ENCODE measurements around the gene PPP4R1.

GRCh38 chr18:9575558-9575957 lies 38.8 kb downstream of the PPP4R1 start:
- TF ChIP-seq CTCF (IDR thresholded peaks at IDR 0.05) (peak; percentile 76), USF2 (CRISPR knock-in tag; IDR thresholded peaks at IDR 0.05) (no peak), E2F4 (CRISPR knock-in tag; IDR thresholded peaks at IDR 0.05; ENCODE audit: borderline replicate concordance, low read depth) (no peak), NR2C2 (CRISPR knock-in tag; IDR thresholded peaks at IDR 0.05) (no peak), ZNF396 (CRISPR knock-in tag; IDR thresholded peaks at IDR 0.05; ENCODE audit: borderline replicate concordance) (no peak), MAX (CRISPR knock-in tag; IDR thresholded peaks at IDR 0.05) (no peak), MYBL2 (CRISPR knock-in tag; IDR thresholded peaks at IDR 0.05) (no peak), ZNF138 (CRISPR knock-in tag; conservative IDR thresholded peaks at IDR 0.05) (no peak)
